ENCODE measurements around the gene SELENOW. TPM values are rescaled to one million over a fixed set of nuclear protein-coding genes. Genes with fewer than 3 reads are reported as not detected.

The SELENOW gene
- 177 and 221 TPM in 2 replicates for polyA plus RNA-seq (2011; rRNA removed)
- polyA minus RNA-seq (2011; rRNA and poly(A)+ RNA removed), result 41.9 and 49.2 TPM in 2 replicates

DNA sequence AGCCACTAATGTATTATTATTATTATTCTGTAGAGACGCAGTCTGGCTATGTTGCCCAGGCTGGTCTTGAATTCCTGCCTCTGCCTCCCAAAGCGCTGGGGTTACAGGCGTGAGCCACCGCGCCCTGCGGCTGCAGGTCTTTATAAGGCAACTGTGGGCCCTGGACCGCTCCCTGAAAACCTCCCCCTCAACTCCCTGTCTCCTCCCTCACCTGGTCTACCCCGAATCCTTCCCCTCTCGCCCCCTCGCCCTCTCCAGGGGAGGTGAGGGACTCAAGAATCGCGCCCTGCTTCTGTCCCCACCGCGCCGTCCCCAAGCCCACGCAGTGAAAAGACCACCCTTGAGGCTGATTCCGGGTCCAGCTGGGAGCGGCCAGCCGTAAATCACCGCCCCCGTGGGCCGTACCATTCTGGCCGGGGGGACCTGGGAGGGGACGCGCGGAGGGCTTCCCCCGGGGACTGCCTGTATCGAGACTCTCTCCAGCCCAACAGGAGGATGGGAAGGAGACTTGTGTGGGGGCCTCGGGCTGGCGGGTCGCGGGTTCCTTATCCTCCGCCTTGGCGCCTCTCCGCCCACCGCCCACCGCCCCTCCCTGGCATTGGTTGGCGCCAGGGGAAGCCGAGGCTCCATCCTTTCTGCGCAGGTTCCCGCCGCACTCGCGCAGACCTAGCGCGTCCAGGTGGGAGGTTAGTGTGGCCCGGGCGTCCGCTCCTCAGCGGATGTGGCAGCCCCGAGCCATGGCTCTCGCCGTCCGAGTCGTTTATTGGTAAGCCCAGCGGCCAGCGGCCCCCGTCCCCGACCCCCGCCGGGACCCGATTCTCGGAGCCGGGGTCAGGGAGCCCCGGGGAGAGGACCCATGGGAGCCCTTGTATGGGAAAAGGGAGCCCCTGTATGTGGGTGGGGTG is at the start of gene SELENOW:
Gene SELENOW, plus strand, starts transcription at position 655 of the 905 bp plus-strand sequence. Its CDS starts 83 bp downstream, at position 738.
- POLR2A ChIA-PET, result interaction anchor here (0.6 kb wide), 1 partner anchor 414 kb away, joined by 3 read pairs; no protein-coding TSS in a partner anchor
- no peak for TF ChIP-seq CTCF (IDR thresholded peaks at IDR 0.05; ENCODE audit: low read depth, low read length)
- H3K27ac ChIP-seq (ENCODE audit: low read depth, low read length), result peak within 1 kb of the TSS; percentile 94
- peak; percentile 27 for DNase-seq (ENCODE audit: low read depth, low spot score)
- CTCF ChIA-PET, result no interaction called here
- no peaks in the 10 kb centered on the region; the same call in 1 of the 2 replicates for H3K9me3 ChIP-seq (ENCODE audit: control insufficient read depth, insufficient read depth, low read length)
- H3K4me3 ChIP-seq (ENCODE audit: low read depth, low read length), result peak within 1 kb of the TSS; percentile 94
- H3K27me3 ChIP-seq (ENCODE audit: control insufficient read depth, insufficient read depth, low read length), result no peaks in the 10 kb centered on the region

GRCh38 chr19:47729468-47729798 is 49.1 kb upstream of the SELENOW start:
- CTCF ChIA-PET, result no interaction called here
- H3K4me3 ChIP-seq (ENCODE audit: low read depth, low read length), result peak overlapping the region; percentile 20; the same call in 1 of the 2 replicates
- TF ChIP-seq CTCF (IDR thresholded peaks at IDR 0.05; ENCODE audit: low read depth, low read length), result no peak

GRCh38 chr19:47729799-47730520 is 48.5 kb upstream of the SELENOW start:
- Histone ChIP-seq H3K27me3 (ENCODE audit: control insufficient read depth, insufficient read depth, low read length) (no peaks in the 10 kb centered on the region), H3K4me3 (ENCODE audit: low read depth, low read length) (no peak overlapping the region), H3K27ac (ENCODE audit: low read depth, low read length) (peak overlapping the region; percentile 73), H3K9me3 (ENCODE audit: control insufficient read depth, insufficient read depth, low read length) (peaks cover 12% of the 10 kb centered on the region; the same call in 1 of the 2 replicates)
- POLR2A ChIA-PET, result interaction anchor here (0.7 to 2.3 kb wide), 2 partner anchors 11 to 1947 kb away, joined by 4 to 9 read pairs; partner anchors contain the start of gene DMPK
- CTCF ChIA-PET, result no interaction called here
- DNase-seq (ENCODE audit: low read depth, low spot score), result no peak
- TF ChIP-seq CTCF (IDR thresholded peaks at IDR 0.05; ENCODE audit: low read depth, low read length), result no peak

More at GRCh38 chr19:47729468-47729798, 49.1 kb upstream of the SELENOW start:
- no peak for DNase-seq (ENCODE audit: low read depth, low spot score)
- Histone ChIP-seq H3K27me3 (ENCODE audit: control insufficient read depth, insufficient read depth, low read length) (no peaks in the 10 kb centered on the region), H3K27ac (ENCODE audit: low read depth, low read length) (peak overlapping the region; percentile 73), H3K9me3 (ENCODE audit: control insufficient read depth, insufficient read depth, low read length) (peaks cover 12% of the 10 kb centered on the region; the same call in 1 of the 2 replicates)
- POLR2A ChIA-PET, result interaction anchor here (0.7 to 2.3 kb wide), 3 partner anchors 10 to 1947 kb away, joined by 4 to 9 read pairs (median 6); partner anchors contain the start of gene DMPK

DNA sequence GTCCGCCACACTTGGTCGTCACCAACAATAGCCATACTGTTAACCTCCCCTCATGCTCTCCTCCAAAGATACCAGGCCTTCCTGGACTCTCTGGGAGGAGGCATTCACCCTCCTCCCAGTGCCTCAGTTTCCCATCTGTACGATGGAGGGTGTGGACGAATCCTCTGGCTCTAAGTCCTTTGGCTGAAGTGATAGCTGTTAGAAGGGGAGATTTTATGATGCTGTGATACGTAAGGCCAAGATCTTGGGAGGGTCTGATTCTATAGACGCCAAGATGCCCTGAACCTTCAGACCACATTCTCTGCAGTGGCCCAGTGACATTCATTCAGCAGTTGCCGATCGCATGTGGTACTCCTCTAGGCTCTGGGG is 48.0 kb upstream of the SELENOW start:
- TF ChIP-seq CTCF (IDR thresholded peaks at IDR 0.05; ENCODE audit: low read depth, low read length), result no peak
- H3K27ac ChIP-seq (ENCODE audit: low read depth, low read length), result no peak overlapping the region
- CTCF ChIA-PET, result no interaction called here
- H3K27me3 ChIP-seq (ENCODE audit: control insufficient read depth, insufficient read depth, low read length), result no peaks in the 10 kb centered on the region
- no peak for DNase-seq (ENCODE audit: low read depth, low spot score)
- POLR2A ChIA-PET, result interaction anchor here (2.3 kb wide), 1 partner anchor 11 kb away, joined by 9 read pairs; no protein-coding TSS in a partner anchor
- H3K9me3 ChIP-seq (ENCODE audit: control insufficient read depth, insufficient read depth, low read length), result peaks cover 10% of the 10 kb centered on the region; the same call in 1 of the 2 replicates
- no peak overlapping the region for H3K4me3 ChIP-seq (ENCODE audit: low read depth, low read length)
